NCI-H524 (cell line): ENCODE results near the gene TFB1M.
"Not testable (repeated sequence)": the region's sequence is repeated elsewhere in the genome, so short reads cannot be mapped to it uniquely, and the experiment has no call there.

Experiments
- DNase-seq, 2 experiments: peaks; one replicate each; lab custom pipeline; 2025; lab: John Stamatoyannopoulos, UW

Gene TFB1M

DNA sequence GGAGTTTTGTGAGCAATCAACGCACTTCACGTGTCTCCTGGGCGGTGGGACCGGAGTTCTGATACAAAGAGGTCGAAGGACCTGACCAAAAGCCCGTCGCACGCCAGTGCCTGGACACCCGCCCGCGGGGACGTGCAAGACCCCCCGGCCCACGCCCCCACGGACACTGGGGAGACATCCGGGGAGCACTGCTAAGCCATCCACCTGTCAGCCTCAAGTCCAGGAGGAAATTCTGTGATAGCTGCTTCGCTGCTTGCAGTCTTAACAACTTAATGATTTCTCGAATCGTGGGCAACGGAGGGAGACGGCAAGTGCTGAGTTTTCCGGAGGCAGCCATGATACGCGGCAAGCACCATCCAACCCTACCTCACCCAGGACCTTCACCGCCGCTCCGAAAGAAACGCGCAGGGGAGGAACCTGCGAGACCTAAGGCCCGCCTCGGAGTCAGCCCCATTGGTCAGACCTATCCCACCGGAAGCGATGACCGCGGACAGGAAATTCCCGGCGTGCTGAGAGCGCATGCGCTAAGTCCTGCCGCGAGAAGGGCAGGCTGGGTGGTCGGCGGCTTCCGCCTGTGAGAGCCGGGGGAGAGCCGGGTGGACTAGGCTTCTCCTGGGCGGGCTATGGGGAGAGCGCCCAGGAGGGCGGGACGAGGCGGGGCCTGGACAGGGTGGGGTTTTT lies at the start of gene TFB1M:
Gene TFB1M, minus strand, starts transcription at position 393 of the 681 bp plus-strand sequence. Its CDS starts 56 bp downstream, at position 337.
- peak; percentile 99 to 100 for DNase-seq

DNA sequence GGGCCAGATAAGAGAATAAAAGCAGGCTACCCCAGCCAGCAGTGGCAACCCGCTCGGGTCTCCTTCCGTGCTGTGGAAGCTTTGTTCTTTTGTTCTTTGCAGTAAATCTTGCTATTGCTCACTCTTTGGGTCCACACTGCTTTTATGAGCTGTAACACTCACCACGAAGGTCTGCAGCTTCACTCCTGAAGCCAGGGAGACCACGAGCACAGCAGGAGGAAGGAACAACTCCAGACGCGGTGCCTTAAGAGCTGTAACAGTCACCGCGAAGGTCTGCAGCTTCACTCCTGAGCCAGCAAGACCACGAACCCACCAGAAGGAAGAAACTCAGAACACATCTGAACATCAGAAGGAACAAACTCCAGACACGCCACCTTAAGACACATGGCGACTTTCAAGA lies 49.7 kb upstream of the TFB1M start:
- not testable (repeated sequence) for DNase-seq

DNA sequence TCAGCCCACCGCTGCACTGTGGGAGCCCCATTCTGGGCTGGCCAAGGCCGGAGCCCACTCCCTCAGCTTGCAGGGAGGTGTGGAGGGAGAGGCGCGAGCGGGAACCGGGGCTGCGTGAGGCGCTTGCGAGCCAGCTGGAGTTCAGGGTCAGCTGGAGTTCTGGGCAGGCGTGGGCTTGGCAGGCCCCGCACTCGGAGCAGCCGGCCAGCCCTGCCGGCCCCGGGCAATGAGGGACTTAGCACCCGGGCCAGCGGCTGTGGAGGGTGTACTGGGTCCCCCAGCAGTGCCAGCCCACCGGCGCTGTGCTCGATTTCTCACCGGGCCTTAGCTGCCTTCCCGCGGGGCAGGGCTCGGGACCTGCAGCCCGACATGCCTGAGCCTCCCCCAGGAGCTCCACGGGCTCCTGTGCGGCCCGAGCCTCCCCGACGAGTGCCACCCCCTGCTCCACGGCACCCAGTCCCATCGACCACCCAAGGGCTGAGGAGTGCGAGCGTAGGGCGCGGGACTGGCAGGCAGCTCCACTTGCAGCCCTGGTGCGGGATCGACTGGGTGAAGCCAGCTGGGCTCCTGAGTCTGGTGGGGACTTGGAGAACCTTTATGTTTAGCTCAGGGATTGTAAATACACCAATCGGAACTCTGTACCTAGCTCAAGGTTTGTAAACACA lies 48.8 kb upstream of the TFB1M start:
- not testable (repeated sequence) for DNase-seq

DNA sequence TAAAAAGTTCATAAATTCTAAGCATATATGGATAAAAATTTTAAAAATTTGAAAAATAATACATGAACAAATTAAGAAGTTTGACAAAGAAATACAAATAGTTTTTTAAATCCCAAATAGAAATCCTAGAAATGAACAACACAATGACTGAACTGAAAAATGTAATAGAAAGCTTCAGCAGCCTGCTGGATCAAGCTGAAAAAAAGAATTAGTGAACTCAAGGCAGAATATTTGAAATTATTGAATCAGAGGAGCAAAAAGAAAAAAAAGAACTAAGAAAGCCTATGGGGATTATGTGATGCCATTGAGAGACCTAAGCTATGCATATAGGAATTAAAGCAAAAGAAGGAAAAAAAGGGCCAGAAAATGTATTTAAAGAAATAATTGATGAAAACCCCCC lies 39.9 kb upstream of the TFB1M start:
- DNase-seq: no peak

DNA sequence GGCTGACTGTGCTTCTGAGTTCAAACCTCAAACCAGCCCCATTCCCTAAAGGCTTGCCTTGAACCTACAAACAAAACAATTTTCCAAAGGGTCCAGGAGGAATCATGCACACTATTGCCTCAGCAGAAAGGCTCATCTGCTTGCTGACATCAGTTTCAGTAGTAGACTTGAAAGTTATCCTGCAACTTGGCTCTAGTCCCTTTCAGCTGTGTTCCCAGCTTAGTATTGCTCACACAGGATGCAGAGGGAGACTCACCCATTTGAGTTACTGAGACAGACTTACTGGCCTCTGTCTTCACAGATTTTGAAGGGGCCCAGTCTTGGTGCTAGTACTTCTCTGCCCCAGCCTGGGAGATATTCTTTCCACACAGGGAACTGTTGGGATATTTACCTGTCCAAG lies 38.5 kb upstream of the TFB1M start:
- DNase-seq: no peak

DNA sequence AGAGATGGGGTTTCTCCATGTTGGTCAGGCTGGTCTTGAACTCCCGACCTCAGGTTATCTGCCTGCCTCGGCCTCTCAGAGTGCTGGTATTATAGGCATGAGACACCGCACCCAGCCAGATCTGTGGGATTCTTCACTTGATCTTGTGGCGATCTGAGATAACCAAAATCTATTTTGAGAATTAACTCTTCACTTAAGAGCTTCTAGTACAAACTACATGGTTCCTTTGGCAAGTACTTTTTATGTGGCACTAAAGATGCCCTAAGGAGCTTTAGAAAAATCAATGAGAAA lies 37.8 kb upstream of the TFB1M start:
- no peak for DNase-seq

DNA sequence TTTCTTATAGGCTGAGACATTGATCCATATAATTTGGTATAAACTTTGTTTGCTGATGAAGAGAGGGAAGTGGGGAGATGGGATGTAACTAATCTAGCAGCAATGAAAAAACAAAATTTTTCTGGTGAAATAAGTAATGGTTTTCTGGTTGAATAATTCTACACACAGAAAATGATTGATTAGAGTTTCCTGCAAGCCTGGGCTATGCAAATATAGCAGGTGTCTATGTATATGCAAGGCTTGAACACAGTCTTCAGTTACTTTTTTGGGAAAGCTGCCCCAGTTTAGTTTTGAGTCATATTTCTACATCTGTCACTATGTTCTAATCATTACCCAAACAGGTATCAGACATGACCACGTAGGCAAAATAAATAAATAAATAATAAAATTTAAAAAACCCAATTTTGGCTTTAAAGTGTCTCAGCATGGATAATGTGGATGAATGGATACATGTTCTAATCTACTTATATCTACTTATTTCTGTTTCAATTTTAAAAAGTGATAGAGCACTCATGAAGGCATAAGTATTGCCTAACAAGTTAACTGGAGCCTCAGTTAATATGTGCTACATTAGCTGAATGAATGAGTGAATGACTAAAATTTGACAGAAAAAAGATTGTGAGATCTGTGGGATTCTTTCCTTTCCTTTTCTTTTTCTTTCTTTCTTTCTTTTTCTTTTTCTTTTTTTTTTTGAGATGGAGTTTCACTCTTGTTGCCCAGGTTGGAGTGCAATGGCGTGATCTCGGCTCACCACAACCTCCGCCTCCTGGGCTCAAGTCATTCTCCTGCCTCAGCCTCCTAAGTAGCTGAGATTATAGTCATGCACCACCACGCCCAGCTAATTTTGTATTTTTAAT lies 37.2 kb upstream of the TFB1M start:
- DNase-seq: no peak

DNA sequence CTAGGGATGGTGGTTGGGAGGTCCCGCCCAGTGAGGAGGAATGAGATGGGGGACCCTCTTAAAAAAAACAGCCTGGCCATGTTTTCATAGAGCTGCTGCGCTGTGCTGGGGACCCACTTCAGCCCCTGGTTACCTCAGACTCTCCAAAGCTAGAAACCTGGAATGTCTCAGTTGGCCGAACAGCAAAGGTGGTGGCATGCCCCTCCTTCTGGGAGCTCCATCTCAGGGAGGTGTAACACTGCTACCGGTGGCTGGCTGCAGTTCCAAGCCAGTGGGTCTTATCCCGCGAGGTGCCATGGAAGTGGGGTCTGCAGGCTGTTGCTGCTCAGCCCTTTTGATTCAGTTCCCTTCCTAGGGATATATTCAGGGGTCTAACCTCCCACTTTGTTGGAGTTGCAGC lies 35.7 kb upstream of the TFB1M start:
- no peak for DNase-seq

DNA sequence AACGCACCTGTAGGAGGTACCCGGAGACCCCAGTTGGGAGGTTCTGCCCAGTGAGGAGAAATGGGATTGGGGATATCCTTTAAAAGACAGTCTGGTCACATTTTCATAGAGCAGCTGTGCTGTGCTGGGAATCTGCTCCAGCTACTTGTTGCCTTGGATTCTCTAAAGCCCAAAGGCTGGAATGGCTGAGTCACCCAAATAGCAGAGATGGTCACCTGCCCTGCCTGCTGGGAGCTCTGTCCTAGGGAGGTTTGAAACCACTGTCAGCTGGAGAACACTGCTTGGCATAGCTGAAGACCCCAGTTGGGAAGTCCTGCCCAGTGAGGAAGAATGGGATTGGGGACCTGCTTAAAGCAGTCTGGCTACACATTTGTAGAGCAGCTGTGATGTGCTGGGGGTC lies 34.8 kb upstream of the TFB1M start:
- no peak for DNase-seq

DNA sequence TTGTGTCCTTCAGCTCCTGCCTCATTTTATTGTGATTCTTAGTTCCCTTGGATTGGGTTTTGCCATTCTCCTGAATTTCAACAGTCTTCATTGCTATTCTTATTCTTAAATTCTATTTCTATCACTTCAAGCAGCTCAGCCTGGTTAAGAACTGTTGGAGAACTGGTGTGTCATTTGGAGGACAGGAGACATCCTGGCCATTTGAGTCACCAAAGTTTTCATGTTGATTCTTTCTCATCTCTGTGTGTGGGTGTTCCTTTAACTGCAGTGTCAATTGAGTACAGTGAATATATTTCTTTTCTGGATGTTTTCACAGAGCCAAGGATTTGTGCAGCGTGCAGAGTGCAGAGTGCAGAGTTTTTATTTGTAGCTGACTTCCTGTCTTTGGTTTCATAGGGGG lies 33.5 kb upstream of the TFB1M start:
- DNase-seq: no peak

DNA sequence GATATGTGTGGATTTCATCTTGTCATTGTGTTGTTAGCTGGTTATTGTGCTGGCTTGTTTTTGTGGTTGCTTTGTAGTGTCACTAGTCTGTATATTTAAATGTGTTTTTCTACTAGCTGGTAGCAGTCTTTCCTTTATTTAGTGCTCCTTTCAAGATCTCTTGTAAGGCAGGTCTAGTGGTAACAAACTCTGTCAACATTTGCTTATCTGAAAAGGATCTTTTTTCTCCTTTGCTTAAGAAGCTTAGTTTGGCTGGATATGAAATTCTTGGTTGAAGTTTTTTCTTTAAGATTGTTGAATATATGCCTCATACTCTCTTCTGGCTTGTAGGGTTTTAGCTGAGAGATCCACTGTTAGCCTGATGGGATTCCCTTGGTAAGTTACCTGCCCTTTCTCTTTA lies 32.7 kb upstream of the TFB1M start:
- DNase-seq: no peak

DNA sequence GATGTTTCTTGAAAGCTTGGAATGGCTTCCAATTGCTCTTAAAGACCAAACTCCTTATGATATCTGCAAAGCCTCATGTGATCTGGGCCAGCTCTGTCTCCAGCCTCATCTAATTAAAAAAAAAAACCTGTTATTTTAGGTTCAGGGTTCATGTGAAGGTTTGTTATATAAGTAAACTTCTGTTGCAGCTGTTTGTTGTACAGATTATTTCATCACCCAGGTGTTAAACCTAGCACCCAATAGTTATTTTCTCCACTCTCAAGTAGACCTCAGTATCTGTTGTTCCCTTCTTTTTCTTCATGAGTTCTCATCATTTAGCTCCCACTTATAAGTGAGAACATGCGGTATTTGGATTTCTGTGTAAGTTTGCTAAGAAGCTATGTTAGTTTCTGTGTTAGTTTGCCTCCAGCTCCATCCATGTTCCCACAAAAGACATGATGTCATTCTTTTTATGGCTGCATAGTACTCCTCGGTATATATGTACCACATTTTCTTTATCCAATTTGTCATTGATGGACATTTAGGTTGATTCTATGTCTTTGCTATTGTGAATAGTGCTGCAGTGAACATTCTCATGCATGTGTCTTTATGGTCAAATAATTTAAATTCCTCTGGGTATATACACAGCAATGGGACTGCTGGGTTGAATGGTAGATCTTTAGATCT lies 30.2 kb upstream of the TFB1M start:
- no peak for DNase-seq

DNA sequence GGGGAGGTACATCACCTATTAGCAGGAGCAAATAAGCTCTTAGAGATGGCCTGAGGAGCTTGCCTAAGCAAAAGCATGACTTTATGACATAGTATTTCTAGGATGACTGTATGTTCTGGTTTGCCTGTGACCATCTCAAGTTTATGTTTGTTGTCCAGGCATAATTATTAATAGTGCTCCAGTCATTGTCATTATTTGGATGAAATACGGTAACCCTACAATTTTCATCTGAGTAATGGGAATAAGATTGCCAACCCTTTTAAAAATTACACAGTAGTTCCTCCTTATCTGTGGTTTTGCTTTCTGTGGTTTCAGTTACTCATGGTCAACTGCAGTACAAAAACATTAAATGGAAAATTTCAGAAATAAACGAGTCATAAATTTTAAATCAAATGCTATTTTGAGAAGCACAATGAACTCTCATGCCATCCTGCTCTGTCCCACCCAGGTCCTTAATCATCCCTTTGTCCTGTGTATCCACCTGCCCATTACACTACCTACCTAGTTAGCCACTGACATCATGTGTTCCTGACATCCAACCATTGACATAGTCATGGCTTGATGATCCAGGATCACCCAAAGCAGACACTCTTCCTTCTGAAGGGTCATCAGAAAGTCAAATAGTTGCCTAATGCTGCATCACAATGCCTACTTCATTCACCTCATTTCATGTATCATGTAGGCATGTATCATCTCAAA lies 27.0 kb upstream of the TFB1M start:
- DNase-seq: no peak

DNA sequence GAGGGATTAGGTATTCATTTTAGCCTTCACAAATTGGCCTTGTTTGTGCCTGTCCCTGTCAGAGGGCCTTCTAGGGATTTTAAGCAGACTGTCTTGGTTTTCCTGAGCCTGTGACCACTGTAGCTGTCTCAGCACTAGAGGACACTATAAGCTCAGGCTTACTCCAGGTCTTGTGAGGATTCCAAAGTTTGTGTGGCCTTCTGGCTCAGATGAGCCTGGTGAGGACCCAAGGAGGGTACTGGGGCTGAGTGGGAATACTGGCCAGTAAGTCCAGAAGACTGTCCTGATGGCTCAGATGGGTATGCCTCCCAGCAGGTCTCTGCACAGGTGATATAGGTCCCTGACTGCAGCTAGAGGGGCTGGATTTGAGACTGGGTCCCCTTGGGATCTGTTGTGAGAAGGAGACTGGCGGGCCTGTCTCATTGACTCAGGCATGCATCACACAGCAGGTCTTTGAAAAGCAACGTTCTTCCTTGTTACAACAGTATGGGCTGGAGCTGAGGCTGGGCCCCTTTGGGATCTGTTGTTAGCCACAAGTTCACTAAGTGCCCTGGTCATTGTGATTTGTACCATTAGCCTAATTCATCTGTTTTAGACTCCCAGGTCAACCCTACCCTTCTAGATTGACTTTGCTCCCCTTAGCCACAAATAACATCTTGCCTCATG lies 26.3 kb upstream of the TFB1M start:
- DNase-seq: peak in 1 of 2 experiments; percentile 6

DNA sequence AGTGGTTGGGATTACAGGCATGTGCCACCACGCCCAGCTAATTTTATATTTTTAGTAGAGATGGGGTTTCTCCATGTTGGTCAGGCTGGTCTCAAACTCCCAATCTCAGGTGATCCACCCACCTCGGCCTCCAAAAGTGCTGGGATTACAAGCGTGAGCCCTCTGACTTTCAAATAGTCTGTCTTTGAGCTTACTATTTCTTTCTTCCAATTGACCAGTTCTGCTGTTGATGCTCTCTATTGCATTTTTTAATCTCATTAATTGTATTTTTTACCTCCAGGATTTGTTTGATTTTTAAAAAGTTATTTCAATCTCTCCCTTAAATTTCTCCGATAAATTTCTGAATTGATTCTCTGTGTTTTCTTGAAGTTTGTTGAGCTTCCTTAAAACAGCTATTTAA lies 25.6 kb upstream of the TFB1M start:
- DNase-seq: not testable (repeated sequence)

DNA sequence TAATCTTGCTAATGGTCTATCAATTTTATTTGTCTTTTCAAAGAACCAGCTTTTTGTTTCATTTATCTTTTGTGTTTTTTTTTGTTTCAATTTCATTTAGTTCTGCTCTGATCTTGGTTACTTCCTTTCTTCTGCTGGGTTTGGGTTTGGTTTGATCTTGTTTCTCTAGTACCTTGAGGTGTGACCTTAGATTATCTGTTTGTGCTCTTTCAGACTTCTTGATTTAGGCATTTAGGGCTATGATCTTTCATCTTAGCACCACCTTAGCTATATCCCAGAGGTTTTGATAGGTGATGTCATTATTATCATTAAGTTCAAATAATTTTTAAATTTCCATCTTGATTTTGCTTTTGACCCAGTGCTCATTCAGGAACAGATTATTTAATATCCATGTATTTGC lies 24.0 kb upstream of the TFB1M start:
- DNase-seq: not testable (repeated sequence)

DNA sequence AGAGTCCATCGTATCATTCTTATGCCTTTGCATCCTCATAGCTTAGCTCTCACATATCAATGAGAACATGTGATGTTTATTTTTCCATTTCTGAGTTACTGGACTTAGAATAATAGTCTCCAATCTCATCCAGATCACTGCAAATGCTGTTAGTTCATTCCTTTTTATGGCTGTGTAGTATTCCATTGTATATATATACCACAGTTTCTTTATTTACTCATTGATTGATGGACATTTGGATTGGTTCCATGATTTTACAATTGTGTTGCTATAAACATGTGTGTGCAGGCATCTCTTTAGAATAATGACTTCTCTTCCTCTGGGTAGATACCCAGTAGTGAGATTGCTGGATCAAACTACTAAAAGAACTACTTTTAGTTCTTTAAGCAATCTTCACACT lies 21.0 kb upstream of the TFB1M start:
- DNase-seq: no peak

DNA sequence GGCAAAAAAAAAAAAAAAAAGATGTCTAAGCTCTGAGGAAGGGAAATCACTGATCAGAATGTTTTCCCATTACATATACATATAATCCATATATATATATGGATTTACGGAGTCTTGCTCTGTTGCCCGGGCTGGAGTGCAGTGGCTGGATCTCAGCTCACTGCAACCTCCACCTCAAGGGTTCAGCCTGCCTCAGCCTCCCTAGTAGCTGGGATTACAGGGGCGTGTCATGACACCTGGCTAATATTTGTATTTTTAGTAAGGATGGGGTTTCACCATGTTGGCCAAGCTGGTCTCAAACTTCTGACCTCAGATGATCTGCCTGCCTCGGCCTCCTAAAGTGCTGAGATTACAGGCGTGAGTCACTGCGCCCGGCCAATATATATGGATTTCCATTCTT lies 19.8 kb upstream of the TFB1M start:
- not testable (repeated sequence) for DNase-seq

DNA sequence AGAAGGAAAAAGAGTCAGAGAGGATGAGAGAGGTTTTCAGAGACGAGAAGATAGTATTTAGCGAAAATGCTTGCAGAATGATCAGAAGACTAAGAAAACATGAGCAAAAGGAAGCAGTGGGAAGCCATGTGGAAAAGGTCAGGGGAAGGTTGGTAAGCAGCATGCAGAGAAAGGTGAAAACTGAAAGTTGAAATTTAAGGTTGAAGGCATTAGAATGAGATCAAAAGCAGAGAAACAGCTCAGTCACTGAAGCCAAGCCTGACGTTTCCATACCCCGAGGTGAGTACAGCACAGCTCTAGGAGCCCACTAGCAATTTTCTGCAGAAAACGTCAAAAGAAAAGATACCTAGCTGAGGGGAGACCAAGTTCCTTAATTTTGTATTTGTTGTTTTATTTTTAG lies 19.1 kb upstream of the TFB1M start:
- no peak for DNase-seq

DNA sequence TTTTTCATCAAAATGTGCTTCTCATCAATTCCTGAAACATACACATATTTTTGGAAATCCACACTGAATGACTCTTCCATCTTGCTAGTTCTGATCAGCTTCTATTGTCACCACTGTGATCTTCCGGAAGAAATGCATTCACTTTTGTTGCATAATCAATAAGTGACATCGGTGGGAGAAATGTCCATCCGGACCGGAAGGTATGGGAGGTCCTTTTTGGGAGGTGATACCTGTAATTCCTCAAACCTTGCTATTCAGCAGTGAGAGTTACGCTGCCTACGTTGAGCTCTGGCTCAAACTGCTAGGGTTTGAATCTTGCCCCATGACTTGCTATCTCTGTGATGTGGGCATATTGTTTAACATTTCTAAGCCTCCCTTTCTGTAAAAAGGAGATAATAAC lies 16.6 kb upstream of the TFB1M start:
- no peak for DNase-seq

DNA sequence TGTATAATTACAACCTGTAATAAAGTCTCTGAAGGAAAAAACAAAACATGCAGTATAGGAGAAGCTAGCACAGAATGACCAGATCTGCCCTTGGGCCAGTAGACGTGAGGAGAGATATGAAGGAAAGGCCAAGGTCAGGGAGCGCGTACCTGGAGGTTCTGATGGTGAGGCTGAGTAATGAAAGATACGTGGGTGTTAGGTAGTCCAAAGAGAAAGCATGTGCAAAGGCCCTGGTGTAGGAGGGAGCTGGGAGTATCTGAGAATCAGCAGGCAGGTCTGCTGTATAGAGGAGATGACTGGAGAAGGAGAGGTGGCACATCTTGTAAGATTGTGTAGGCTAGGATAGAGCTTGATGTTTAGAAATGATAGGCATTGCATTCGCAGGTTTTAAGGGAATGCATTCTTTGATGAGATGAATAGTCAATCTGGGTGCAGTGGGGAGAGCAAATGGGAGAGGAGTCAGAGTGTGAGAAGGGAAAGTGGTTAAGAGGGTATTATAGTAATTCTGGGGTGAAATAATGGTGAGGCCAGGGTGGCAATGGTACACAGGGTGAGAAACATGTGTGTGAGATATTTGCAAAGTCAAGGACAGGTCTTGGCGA lies 15.9 kb upstream of the TFB1M start:
- no peak for DNase-seq
